HepG2 (cell line): ENCODE measurements around the gene MBD3. TPM values are rescaled to one million over a fixed set of nuclear protein-coding genes. Genes with fewer than 3 reads are reported as not detected.

ENCODE experiments used
- ATAD3A ChIP-seq: sonication (generic); formaldehyde crosslinking; IDR thresholded peaks from 2 replicates; pipeline ENCODE4 v1.4.0; 2020; ENCODE audit warnings: missing genetic modification reagents
- ATF1 ChIP-seq: IDR thresholded peaks from 2 replicates; pipeline ENCODE4 v1.6.1; 2016; ENCODE audit warnings: mild to moderate bottlenecking, control low read depth
- BATF2 ChIP-seq: sonication (generic); formaldehyde crosslinking; IDR thresholded peaks from 2 replicates; pipeline ENCODE4 v1.8.0; 2022; ENCODE audit warnings: mild to moderate bottlenecking, missing genetic modification reagents, moderate library complexity
- CSRNP1 ChIP-seq: sonication (generic); formaldehyde crosslinking; IDR thresholded peaks from 2 replicates; pipeline ENCODE4 v1.8.1; 2023; ENCODE audit warnings: mild to moderate bottlenecking, missing genetic modification reagents
- FOXA3 ChIP-seq: IDR thresholded peaks from 2 replicates; pipeline ENCODE4 v1.6.1; 2016; ENCODE audit warnings: missing genetic modification reagents, missing compliant biosample characterization
- HMGA1 ChIP-seq: sonication (generic); formaldehyde crosslinking; conservative IDR thresholded peaks from 2 replicates; pipeline ENCODE4 v1.4.0; 2020; ENCODE audit warnings: missing genetic modification reagents
- HOXA7 ChIP-seq: sonication (generic); formaldehyde crosslinking; IDR thresholded peaks from 2 replicates; pipeline ENCODE4 v1.8.1; 2022; ENCODE audit warnings: mild to moderate bottlenecking, missing genetic modification reagents, moderate library complexity
- IKZF1 ChIP-seq: fragments of 450-650 bp; IDR thresholded peaks from 2 replicates; pipeline ENCODE4 v1.7.1; 2016
- KLF6 ChIP-seq: IDR thresholded peaks from 2 replicates; pipeline ENCODE4 v1.8.0; 2016; ENCODE audit warnings: missing biosample characterization, missing genetic modification reagents
- MAFG ChIP-seq: sonication (generic); formaldehyde crosslinking; IDR thresholded peaks from 2 replicates; pipeline ENCODE4 v1.5.1; 2020; ENCODE audit warnings: mild to moderate bottlenecking, missing genetic modification reagents
- MED1 ChIP-seq: sonication (generic); formaldehyde crosslinking; IDR thresholded peaks from 2 replicates; pipeline ENCODE4 v1.4.0; 2020; ENCODE audit warnings: missing genetic modification reagents
- MLX ChIP-seq: IDR thresholded peaks from 2 replicates; pipeline ENCODE4 v1.6.1; 2016
- MTA3 ChIP-seq: sonication (generic); formaldehyde crosslinking; IDR thresholded peaks from 2 replicates; pipeline ENCODE4 v1.4.0; 2020; ENCODE audit warnings: missing genetic modification reagents
- RBM22 ChIP-seq: fragments of 200-400 bp; formaldehyde crosslinking; optimal IDR thresholded peaks from 2 replicates; pipeline ENCODE3; 2017; ENCODE audit warnings: mild to moderate bottlenecking, low read length, moderate library complexity
- SIN3B ChIP-seq: fragments of 150-350 bp; IDR thresholded peaks from 2 replicates; pipeline ENCODE4 v1.6.1; 2014; ENCODE audit warnings: low read length
- SKI ChIP-seq: fragments of 450-650 bp; IDR thresholded peaks from one replicate; pipeline ENCODE4 v1.6.1; 2018; ENCODE audit warnings: mild to moderate bottlenecking; ENCODE audit not compliant: partially characterized antibody
- SNAI1 ChIP-seq: sonication (generic); formaldehyde crosslinking; IDR thresholded peaks from 2 replicates; pipeline ENCODE4 v1.5.0; 2020; ENCODE audit warnings: mild to moderate bottlenecking, missing genetic modification reagents, borderline replicate concordance
- TAF1 ChIP-seq: sonication (generic); formaldehyde crosslinking; IDR thresholded peaks from 2 replicates; pipeline ENCODE4 v1.4.0; 2020; ENCODE audit warnings: missing genetic modification reagents
- ZMAT5 ChIP-seq: sonication (generic); formaldehyde crosslinking; IDR thresholded peaks from 2 replicates; pipeline ENCODE4 v1.5.0; 2020; ENCODE audit warnings: mild to moderate bottlenecking, low read depth, missing genetic modification reagents, borderline replicate concordance
- ZNF274 ChIP-seq: sonication (generic); formaldehyde crosslinking; IDR thresholded peaks from 2 replicates; pipeline ENCODE4 v1.5.1; 2020; ENCODE audit warnings: mild to moderate bottlenecking, missing genetic modification reagents
- ZNF430 ChIP-seq: sonication (generic); formaldehyde crosslinking; IDR thresholded peaks from 2 replicates; pipeline ENCODE4 v1.9.0; 2021; ENCODE audit warnings: mild to moderate bottlenecking, missing genetic modification reagents
- ZNF562 ChIP-seq: sonication (generic); formaldehyde crosslinking; IDR thresholded peaks from 2 replicates; pipeline ENCODE4 v1.8.0; 2022; ENCODE audit warnings: missing genetic modification reagents, borderline replicate concordance
- ZNF576 ChIP-seq: sonication (generic); formaldehyde crosslinking; IDR thresholded peaks from 2 replicates; pipeline ENCODE4 v1.4.0; 2020; ENCODE audit warnings: mild to moderate bottlenecking, missing genetic modification reagents
- ZNF672 ChIP-seq: sonication (generic); formaldehyde crosslinking; IDR thresholded peaks from 2 replicates; pipeline ENCODE4 v1.8.1; 2022; ENCODE audit warnings: missing genetic modification reagents
- ZNF7 ChIP-seq: IDR thresholded peaks from 2 replicates; pipeline ENCODE4 v1.6.1; 2016; ENCODE audit warnings: missing biosample characterization, missing genetic modification reagents
- ZNF703 ChIP-seq: sonication (generic); formaldehyde crosslinking; IDR thresholded peaks from 2 replicates; pipeline ENCODE4 v1.5.1; 2020; ENCODE audit warnings: missing genetic modification reagents, mild to moderate bottlenecking, moderate library complexity, borderline replicate concordance
- ZNF841 ChIP-seq: sonication (generic); formaldehyde crosslinking; IDR thresholded peaks from 2 replicates; pipeline ENCODE4 v1.8.1; 2023; ENCODE audit warnings: missing genetic modification reagents, borderline replicate concordance
- ZSCAN21 ChIP-seq: sonication (generic); formaldehyde crosslinking; IDR thresholded peaks from 2 replicates; pipeline ENCODE4 v1.8.0; 2022; ENCODE audit warnings: mild to moderate bottlenecking, missing genetic modification reagents, moderate library complexity, borderline replicate concordance
- ZSCAN25 ChIP-seq: sonication (generic); formaldehyde crosslinking; IDR thresholded peaks from 2 replicates; pipeline ENCODE4 v1.8.0; 2022; ENCODE audit warnings: mild to moderate bottlenecking, missing genetic modification reagents
- polyA plus RNA-seq, 8 experiments: library from polyadenylated mRNA; depleted of rRNA in 3 of 8; stranded (reverse) in 7 of 8; unstranded in 1 of 8; fragments of >200 nt; fragmentation: Illumina TruSeq in 4 of 8; extraction: Trizol in 4 of 8; gene quantifications; 2 replicates each; pipeline versions ENCODE4 v1.2.1 to v1.2.3, GENCODE V29; 2011 to 2016; ENCODE audit warnings: low read depth in 4 of 8, missing spikeins in 1 of 8, mixed read lengths in 1 of 8; ENCODE audit not compliant: insufficient read depth in 1 of 8
- total RNA-seq, 5 experiments: library from RNA; depleted of rRNA; stranded (reverse); fragments of >200 nt; fragmentation: Illumina TruSeq; extraction: Trizol; gene quantifications; 2 replicates each; pipeline ENCODE4 v1.2.3, GENCODE V29; 2016; ENCODE audit warnings: low read depth in 1 of 5

Gene MBD3
- total and polyA plus RNA-seq, 2 of the 13 experiments (the other 11 are each of a cell fraction or from before 2014, with no cell fraction given), result 21.2 to 76.9 TPM

DNA sequence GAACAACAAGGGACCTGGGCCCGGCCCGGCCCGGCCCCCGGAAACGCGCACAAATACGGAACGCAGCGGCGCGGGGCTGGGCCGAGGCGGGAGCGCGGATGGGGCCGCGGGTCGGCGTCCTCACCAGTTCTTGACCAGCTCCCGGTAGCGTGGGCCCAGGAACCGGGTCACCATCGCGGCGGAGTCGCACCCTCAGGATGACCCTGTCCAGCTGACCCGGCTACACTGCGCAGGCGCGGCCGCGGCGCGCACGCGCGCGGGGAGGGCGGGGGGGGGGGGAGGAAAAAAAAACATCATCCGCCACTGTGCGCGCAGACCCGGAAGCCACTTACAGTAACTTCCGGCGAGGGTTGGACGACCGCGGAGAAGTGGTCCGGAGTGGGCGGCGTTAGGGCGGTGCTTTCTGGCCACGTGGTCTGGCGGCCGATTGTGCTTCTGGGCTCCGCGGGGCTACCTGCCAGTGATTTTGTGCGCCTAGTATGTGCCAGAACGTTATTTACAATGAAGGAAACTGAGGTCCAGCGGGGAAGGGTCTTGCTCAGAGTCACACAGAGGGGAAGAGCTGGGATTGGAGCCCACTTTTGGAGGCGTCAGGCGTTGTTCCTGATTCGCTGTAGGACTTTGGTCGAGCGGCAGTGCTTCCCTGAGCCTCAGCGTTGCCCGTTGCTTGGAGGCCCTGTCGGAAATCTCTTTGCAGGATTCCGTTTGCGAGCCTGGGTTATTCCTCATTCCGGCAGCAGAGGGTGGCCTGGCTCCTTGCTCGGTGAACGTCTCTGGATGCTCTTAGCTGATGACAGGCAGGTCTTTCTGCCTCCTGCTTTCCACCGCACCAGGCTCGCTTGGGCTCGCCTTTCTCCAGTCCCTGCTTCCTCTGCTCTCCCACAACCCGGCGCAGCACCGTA is 12.8 kb upstream of the MBD3 start, which contains the start of gene UQCR11 (continued):
- TF ChIP-seq CSRNP1 (CRISPR knock-in tag) (no peak), FOXA3 (CRISPR knock-in tag) (peak; percentile 18; the same call in 1 of the 2 replicates), SIN3B (no peak; the same call in 1 of the 2 replicates), ATAD3A (CRISPR knock-in tag) (no peak), RBM22 (no peak), ZMAT5 (CRISPR knock-in tag) (no peak), ZSCAN21 (0 out of 2 replicates have a peak, but pooled peaks have one; percentile 40), ZNF703 (CRISPR knock-in tag) (no peak; the same call in 1 of the 2 replicates), TAF1 (CRISPR knock-in tag) (peak; percentile 47), IKZF1 (no peak), MED1 (CRISPR knock-in tag) (peak; percentile 40), ZNF562 (no peak), ZNF576 (CRISPR knock-in tag) (no peak), KLF6 (CRISPR knock-in tag) (0 out of 2 replicates have a peak, but pooled peaks have one; percentile 43), MAFG (no peak), ZNF274 (CRISPR knock-in tag) (no peak), SKI (peak; percentile 40), BATF2 (CRISPR knock-in tag) (no peak), SNAI1 (CRISPR knock-in tag) (0 out of 2 replicates have a peak, but pooled peaks have one; percentile 43), ZNF7 (CRISPR knock-in tag) (no peak), MLX (no peak), HOXA7 (no peak), ZNF672 (CRISPR knock-in tag) (no peak), ZNF841 (CRISPR knock-in tag) (no peak), MTA3 (CRISPR knock-in tag) (no peak), ZNF430 (CRISPR knock-in tag) (peak; percentile 86), ZSCAN25 (CRISPR knock-in tag) (peak; percentile 99), ATF1 (CRISPR knock-in tag) (no peak), HMGA1 (CRISPR knock-in tag) (no peak)
